ENCODE measurements around the gene NFAM1.
A peak's percentile ranks its signal among the peaks of the same experiment; 100 is the strongest.

The NFAM1 gene

DNA sequence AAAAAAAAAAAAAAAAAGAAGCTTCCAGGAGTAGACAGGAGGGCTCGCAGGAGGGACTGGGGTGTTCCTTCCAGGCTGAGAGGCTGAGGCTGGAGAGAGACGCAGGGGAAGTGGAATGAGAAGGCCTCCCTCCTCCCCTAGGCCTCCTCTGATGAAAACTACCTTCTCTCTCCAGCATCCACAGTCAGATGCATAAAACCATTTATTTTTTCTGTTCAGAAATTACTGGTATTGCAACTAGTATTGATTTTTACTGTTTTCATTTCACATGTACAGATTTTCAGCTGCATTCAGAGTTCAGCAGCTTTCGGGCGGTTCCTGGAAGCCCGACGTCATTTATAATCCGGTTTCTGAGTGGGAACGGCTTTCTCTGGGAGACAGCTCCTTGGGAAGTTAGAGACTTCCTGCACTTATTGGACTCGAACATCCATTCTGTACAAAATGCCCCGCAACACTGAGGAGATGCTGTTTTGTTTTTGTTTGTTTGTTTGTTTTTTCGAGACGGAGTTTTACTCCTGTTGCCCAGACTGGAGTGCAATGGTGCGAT, 6.9 kb upstream of the NFAM1 start:
- no peak for DNase-seq

DNA sequence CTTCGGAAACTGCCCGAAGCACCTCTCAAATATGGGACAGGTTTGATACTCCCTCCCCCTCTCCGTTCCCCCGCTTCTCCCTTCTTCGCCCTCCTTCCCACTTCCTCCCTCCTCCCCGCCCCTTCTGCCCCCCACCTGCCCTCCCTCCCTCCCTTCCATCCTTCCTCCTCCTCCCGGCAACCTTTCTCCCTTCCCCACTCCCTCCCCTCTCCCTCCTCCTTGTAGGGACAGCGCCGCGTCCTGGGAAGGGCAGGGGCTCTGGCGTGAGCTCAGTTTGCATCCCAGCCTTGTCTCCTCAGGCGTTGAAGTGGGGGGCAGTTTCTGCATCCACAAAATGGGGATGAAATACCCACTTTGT, 6.1 kb upstream of the NFAM1 start:
- DNase-seq, result no peak

DNA sequence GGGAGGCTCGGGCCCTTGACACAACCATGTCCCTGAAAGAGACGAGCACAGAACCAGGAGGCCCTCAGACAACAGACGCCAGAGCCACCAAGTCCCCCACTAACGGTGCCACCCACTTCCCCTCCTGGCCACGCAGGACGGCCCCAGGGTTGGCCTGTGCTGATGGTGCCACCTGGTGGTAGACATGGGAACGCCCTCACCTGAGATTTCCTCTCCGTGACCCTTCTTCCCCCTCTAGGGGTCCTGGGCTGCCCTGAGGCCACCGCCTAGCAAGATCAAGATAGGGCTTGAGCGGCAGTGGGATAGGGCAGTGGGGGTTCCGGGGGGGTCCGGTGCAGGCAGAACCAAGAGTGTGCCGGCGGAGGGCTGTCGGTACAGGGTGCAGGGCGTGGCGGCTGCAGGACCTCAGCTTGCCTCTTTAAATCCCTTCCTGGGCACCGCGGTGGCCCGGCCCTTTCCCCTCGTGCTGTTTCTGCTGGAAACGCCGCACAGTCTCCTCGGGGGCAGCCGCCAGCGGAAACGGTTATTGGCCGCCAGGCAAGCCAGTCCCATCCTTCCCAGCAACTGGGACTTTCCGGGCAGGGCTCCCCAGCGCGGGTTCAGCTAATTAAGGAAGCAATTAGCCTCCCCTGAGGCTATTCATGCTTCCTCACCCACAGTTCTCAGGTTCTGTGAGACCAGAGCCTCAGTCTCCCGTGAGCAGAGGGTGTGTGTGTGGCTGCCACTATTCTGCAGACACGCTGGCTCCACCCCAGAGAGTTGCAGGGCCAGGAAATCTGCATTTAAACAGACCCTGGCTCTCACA, 5.5 kb upstream of the NFAM1 start:
- DNase-seq, result peak; percentile 62

DNA sequence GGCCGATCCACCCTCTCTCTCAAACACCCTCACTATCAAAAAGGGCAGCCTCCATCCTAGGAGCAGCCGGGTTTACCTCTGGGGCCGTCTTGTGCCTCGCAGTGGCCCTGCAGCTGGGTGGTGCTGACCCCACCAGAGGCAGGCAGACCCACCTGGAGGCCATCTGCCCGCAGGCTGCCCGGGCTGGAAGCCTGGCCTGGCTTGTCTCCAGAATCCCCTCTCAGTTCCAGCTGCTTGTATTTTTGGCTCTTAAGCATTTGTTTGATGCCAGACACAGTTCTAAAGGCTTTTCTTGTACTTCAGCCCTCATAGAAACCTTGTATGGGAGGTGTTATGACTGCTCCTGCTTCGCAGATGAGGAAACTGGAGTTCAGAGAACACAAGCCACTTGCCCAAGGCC, 4.2 kb upstream of the NFAM1 start:
- DNase-seq, result no peak

DNA sequence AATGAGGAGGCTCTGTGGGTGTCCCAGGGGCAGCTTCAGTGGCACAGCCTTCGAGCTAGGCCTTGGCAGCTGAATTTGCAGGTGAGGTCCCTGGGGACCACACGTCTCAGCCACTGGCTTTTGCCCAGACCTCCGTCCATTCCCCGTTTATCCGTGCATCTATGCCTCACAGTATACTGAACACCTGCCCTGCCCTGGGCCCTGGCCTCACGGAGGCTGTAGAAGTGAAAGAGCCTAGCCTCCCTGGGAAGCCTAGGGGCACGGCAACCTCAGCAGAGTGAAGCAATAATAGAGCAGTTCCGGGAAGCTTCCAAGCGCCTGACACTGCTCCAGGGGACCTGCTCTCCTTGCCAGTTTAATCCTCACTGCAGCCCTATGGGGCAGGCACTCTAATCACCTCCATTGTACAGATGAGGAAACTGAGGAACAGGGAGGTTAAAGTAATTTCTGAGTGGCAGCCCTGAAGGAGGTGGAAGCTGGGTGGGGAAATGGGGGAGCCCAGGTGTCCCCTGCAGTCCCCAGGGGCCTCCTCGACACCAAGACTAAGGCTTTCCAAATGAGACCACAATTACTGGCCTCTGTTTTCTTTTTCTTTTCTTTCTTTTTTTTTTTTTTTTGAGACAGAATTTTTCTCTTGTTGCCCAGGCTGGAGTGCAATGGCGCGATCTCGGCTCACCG, 2.7 kb upstream of the NFAM1 start:
- DNase-seq, result no peak

DNA sequence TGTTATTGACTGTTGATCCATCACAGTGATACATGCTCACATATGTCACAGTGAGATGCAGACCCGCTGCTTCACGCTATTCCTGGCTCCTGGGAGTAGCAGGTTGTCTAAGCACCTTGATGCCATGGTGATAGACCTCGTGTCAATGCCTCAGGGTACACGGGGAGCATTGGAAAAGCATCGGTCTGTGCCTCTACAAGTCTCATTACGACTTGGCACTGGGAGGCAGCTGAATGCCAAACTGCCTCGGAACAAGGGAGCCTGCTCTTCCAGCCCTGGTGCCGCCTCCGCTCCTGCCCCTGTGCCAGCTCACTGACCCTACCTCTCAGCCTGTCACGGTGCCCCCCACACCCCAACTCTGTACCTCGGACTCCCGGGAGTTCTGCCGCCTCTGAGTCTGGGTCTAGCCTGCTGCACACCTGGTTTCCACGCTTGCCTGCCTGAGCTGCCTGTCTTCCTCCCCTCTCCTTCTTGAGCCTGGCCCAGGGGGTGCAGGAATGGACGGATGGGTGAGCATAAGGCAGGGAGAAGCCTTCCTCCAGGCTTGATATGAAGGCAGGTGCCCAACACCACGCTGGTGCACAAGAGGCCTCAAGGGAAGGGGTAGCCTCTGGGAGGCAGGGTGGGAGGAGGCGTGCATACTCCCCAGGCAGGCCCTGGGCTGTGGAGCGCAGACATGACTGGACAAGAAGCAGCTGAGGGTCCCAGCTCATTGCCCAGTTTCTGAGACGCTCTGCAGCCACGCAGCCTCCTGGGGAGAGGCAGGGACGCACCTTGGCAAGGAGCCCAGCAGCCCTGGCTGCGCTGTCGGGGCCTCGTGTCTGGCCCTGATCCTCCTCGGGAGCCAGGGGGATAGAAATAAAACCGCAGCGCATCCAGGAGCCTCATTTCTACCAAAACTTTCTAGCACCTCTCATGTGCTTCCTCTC, 1.8 kb upstream of the NFAM1 start:
- no peak for DNase-seq

DNA sequence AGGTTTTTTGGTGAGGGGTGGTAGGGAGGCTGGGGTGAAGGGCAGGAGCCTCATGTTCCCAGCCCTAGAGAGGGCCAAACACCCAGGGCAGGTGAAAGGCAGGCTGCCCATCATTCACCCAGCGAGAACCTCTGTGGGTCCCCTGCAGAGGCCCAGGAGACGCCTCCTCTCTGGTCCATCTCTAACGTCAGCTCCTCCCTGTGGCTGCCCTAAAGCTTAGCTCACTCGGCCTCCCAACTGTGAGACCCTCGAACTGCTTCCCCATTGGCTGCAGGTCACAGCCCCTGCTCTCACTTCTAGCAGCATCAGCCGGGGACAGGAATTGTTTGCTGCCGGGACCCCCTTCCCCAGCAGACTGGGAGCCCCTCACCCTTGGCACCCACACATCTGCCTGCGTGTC, 615 bp upstream of the NFAM1 start:
- DNase-seq, result no peak

DNA sequence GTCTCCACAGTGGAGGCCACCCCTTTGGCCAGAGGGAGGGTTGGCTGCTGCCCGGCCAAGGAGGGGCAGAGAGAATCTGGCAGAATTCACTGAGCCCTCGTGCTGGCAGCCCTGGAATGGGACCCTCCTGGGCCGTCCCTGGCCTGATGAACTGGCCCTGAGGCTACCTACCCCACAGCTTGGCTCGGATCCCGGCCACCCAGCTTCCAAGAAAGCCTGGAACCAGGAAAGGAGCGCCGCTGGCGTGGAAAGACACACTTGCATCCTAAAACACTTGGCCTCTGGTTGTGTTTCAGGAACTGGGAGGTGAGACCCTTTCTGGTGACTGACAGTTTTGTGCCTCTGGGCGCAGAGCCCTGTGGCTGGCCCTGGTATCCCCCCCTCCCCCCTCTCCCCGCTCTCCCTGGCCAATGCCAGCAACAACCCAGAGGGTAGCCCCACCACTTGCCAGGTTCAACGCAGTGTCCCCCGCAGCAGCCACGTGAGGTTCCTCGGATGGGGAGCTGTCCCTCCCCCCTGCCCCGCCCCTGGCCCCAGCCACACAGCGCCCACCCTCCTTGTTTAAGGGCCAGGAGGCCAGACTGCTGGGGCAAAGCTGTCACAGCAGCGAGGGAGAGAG, 693 bp downstream of the NFAM1 start:
- no peak for DNase-seq

DNA sequence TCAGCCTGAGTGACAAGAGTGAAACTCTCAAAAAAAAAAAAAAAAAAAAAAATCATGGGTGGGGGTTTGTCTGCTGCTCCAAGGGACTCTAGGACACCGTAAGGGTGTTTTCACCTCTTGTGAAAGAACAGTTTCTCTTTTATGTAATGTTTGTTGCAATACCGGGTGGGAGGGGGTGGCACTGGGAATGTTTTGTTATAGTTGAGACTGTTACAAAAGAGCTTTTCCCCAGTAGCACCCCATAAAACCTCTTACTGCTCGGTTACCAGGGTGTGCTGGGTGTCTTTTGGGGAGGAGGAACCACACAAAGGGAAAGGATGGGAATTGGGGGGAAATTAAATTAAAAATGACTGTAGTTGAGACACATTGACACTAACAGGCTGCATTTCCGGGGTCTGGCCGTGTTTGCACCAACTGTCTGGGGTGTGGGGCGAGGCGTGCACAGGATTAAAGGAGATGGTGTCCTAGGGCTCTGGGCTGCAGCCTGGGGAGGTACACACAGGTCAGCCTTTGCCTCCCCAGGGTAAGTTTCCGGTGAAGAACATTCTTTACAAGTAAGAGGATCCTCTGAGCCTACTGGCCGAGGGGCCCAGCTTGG, 1.6 kb downstream of the NFAM1 start:
- peak; percentile 69 for DNase-seq

DNA sequence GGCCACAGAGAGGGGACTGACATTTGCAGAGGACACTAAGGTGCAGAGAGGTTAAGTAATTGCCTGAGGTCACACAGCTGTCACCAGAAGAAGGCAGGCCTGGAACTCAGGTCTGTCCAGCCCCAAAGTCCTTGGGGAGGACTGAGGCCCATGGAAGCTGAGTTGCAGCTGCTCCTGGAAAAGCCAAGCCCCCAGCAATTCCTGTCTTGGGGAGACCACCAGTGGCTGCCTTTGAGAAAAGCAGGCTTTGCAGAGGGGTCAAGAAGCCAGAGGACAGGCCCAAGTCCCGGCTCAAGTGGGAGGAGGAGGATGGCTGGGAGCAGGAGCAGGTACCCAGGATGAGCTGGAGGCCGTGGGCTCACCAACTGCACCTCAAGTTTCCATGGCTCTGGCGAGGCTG, 3.4 kb downstream of the NFAM1 start:
- no peak for DNase-seq

DNA sequence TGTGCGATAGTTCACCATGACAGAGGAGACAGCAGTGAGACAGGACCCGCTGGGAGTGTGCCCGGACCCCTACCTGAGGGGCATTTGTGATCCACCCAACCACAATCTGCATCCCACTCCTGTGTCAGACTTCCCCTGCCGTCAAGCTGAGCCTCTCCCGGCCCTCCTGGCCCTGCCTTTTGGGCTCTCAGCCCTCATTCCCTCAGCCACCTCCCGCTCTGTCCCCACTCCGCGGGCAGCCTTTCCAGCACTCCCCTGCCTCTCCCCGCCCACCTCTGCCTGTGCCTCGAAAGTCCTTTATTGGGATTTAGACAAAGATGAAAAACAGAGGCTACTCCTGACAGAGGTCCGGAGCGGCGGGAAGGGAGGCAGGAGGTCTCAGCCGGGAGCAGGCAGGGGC, 4.2 kb downstream of the NFAM1 start:
- DNase-seq, result no peak

DNA sequence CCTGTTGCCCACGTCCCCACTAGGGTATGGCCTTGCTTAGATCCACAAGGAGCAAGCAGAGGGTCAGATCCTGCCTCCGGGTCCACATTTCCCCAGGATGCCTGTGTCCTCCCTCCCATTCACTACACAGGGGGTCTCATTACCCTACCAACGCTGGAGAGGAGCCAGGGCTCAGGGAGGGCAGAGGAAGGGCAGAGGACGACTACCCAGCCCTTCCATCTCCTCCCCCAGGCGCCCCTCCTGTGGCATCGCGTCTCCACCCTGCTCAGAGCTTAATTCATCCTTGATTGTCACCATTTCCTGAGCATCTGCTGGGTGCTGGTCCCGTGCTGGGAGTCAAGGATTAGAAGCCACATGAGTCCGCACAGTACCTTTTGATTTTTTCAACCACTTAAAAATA, 5.0 kb downstream of the NFAM1 start:
- no peak for DNase-seq

DNA sequence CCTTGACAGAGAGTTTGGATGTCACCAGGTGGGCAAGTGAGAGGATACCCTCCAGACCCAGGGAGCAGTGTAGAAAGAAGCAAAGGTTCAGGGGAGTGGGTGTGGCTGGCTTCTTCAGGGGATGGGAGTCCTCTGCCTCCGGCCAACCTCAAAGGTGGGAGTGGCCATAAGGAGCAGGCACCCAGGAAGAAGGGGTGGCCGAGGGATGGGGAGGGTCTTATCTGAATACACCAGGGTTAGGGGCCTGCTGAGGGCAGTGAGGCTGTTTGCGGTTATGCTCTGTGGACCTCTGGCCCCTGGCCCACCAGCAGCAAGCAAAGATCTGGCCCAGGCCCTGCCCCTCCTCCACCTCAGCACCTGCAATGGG, 6.2 kb downstream of the NFAM1 start:
- no peak for DNase-seq

DNA sequence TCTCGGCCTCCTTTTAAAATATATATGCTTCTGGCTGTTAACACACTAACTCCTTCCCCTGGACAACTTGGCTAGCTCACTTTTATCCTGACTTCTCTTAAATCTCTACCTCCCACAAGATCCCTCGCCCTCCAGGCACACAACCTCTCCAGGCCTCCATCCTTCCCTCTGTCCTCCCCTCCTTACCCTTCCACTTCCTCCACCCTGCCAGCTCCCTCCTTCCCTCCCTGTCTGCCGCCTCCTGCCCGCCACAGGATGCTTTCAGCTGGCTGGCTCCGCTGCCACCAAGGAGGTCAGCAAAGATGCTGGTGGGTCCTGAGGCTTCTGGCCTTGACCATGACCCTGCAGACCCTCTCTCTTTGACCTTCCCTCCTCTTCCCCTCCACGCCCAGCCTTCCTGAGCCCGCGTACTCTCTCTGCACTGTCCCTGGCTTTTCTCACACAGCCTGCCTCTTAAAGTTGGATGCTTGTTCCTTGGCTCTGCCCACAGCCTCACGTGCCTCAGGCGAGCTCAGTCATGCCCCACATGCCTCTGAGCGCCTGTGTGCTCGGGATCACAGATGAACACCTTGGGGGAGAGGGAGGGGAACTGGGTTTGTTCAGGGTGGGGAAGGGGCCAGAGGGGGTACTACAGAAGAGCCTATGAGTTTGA, 6.7 kb downstream of the NFAM1 start:
- DNase-seq, result no peak

DNA sequence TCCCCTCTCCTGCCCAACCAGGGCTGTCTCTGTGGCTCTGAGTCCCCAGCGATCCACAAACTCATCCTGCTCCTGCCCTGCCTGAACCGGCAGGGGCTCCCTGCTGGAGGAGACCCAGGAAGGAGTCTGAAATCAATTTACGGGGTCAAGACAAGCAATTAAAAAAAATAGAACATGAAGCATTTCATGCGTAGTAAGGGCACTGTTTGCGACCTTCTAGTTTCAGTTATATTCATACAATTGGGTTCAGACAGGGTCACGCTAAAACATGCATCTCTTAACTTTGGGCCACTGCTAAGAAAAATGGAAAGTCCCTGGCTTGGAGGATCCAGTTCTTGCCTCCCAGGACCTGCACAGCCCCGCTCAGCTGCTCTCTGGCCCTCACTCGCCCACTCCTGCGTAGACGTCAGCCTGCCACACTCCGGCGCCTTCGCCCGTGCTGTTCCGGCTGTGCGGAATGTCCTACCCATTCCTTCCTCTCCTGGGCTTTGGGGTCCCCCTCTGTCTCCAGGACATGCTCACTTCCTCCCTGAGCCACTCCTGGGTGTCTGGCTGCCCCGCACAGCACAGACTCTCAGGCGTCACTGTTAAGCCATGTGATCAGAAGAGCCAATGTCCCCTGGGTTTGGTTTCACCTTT, 12.8 kb downstream of the NFAM1 start:
- peak; percentile 20 for DNase-seq

DNA sequence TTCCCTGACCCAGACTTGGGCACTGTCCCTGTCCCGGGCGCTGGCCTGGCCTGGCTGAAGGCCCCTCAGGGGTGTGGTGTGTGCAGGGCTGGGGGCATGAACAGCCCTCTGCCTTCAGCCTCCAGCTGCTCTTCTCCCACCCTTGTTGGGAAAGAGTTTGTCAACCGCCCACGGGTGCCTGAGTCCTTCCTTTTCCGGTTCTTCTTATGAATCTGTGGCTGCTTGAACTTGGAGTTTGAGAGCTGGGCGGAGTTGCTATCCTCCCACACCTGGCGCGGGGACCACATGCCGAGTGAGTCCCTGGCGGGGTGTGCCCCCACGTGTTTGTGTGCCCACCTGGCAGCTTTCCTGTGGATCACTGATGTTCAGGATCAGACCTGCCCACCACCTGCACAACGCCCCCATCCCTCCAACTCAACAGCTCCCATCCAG, 13.4 kb downstream of the NFAM1 start:
- DNase-seq, result peak; percentile 69

DNA sequence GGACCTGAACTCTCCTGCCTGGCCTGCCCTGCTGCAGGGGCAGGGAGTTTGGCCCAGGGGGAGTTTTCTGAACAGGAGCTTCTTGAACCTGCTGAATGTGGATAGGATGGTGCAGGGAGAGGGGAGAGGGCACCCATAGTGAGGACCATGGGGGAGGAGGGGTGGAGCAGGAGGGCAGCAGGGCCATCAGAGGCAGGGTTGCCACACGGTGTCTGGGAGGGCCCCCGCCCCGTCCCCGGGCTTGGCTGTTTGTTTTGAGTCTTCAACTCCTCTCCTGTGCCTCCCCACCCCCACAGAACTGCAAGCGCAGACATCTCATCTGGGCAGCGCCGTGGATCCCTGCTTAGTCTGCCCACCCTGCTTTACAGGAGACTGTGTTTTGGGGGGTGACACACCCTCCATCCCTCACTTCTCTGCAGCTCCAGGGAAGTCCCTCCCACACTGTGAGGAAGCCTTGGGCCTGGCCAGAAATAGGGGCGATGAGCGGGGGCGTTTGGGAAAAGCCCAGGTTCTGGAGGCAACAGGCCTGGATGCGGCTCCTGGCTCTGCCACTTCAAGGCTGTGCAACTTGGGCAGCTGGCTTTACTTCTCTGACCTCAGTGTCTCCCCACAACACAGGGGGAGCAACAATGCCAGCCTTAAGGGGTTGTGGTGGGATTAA, 14.4 kb downstream of the NFAM1 start:
- no peak for DNase-seq

DNA sequence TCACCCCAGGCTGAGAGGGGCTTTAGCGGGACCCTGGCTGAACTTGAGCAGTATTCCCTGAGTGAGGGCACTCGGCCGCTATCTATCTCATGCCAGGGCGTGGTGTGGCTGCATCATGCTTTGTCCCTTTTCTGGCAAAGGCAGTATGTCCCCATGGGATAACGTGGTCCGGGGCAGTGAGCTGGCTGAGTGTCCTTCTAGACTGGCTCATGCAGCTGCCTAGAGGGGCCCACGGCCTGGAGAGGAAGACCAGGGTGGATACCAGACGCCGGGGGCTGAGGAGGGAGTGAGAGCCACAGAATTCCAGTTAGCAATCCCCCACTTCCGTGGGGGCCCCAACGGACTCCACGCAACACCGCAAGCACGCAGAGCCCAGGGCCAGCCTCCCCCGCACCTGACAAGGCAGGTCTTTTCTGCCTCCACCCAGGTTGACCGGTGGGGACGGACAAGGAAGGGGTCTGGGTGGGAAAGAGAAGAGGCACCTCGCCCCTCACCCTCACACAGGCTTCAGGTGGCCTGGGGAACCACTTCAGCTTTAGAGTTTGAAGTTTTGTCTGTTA, 15.5 kb downstream of the NFAM1 start:
- no peak for DNase-seq

DNA sequence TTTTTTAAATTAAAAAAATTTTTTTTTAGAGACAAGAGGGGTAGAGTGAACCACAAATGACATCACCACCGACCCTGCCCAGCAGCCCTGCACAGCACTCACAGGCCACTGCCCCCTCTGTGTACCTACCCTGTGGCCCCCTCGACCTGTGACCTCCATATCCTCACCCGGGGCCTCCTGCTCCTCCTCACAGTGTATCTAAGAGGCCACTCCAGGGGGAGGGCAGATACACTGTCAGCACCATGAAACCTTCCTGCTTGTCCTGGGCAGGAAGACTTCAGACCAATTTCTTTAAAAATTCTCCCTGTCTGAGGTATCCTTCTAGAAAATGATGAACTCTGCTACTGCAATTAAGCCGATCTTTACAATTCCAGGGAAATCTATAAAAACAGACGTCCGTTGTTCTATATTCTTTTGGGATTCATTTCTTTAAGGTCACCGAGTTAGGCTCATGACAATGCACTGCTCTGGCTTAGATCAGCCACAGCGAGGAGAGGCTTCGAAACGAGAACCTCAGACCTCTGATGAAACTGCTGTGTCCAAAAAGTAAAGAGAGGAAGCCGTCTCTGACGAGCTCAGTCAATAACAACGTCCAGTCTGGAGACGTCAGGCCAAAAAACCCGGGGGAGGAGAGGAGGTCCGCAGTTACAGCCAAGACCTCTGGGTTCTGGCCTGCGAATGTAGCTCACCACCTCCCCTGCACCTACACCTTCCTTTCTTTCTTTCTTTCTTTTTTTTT, 17.5 kb downstream of the NFAM1 start:
- DNase-seq, result peak; percentile 83

DNA sequence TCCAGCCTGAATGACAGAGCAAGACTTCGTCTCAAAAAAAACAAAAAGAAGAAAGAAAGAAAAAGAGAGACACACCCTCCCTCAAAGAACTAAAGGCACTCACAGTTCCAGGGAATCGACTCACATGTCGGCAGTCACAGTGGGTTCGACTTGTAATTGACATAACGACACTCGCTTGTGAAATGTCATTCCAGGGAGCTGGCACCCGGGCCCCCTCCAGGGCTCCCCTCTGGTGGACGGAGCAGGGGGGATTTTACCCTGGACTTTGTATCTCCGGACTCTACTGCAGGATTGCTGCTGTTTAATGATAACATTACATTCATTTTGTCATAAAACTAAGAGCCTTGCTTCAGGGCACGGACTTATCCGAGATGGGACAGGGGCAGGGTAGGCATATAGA, 18.2 kb downstream of the NFAM1 start:
- DNase-seq, result no peak
